H1 (cell line): ENCODE data around the gene CTDNEP1. TPM values are rescaled to one million over a fixed set of nuclear protein-coding genes. Genes with fewer than 3 reads are reported as not detected.

Source experiments
- CTCF ChIA-PET: fragments of 300-600 bp; sonication (Branson Sonifier 250); formaldehyde crosslinking; loops from one replicate; lab custom pipeline; 2021; ENCODE audit not compliant: partially characterized antibody; lab: Charles Lee
- POLR2A ChIA-PET: fragments of 300-600 bp; sonication (Branson Sonifier 250); formaldehyde crosslinking; loops from one replicate; lab custom pipeline; 2021; ENCODE audit warnings: inconsistent platforms; ENCODE audit not compliant: partially characterized antibody; lab: Charles Lee
- DNase-seq, 2 experiments: peaks; one replicate each; pipeline versions ENCODE4 v3.0.0 to v3.0.0-alpha.2; 2010 to 2022; ENCODE audit warnings: low spot score in 2 of 2, low read depth in 1 of 2, mixed read lengths in 1 of 2
- FAIRE-seq: peaks from 2 replicates; lab custom pipeline; 2011; peaks lifted over from hg19 to GRCh38; lab: Jason Lieb, UNC
- H2AFZ ChIP-seq: 2 replicates; pipeline ENCODE4 v1.8.1; 2012; ENCODE audit warnings: low read length, inconsistent platforms
- H2AK5ac ChIP-seq: 2 replicates; pipeline ENCODE4 v1.6.1; 2013; ENCODE audit warnings: low read depth, low read length
- H2BK120ac ChIP-seq: replicated peaks from 2 replicates; pipeline ENCODE3; 2013; ENCODE audit warnings: low read depth, low read length, inconsistent platforms
- H2BK12ac ChIP-seq: 2 replicates; pipeline ENCODE4 v1.6.1; 2013; ENCODE audit warnings: low read depth, low read length
- H2BK15ac ChIP-seq: 2 replicates; pipeline ENCODE4 v1.6.1; 2013; ENCODE audit warnings: low read length
- H2BK20ac ChIP-seq: 2 replicates; pipeline ENCODE4 v1.6.1; 2013; ENCODE audit warnings: low read length
- H2BK5ac ChIP-seq: 2 replicates; pipeline ENCODE4 v1.6.1; 2013; ENCODE audit warnings: low read depth, low read length
- H3K14ac ChIP-seq: 2 replicates; pipeline ENCODE4 v1.6.1; 2013; ENCODE audit warnings: inconsistent platforms; ENCODE audit not compliant: insufficient read length
- H3K18ac ChIP-seq: 2 replicates; pipeline ENCODE4 v1.6.1; 2013; ENCODE audit warnings: low read length; ENCODE audit errors: extremely low read depth
- H3K23ac ChIP-seq: 2 replicates; pipeline ENCODE4 v1.6.1; 2013; ENCODE audit warnings: inconsistent platforms; ENCODE audit not compliant: insufficient read length
- H3K23me2 ChIP-seq: 2 replicates; pipeline ENCODE4 v1.6.1; 2013; ENCODE audit warnings: low read depth, low read length
- H3K27ac ChIP-seq: 2 replicates; pipeline ENCODE4 v1.6.1; 2011; ENCODE audit warnings: low read depth, low read length, inconsistent platforms
- H3K27me3 ChIP-seq, 4 experiments: replicated peaks in 1 of 4; 1 replicate in 1 of 4; 2 replicates in 3 of 4; pipeline versions ENCODE4 v1.6.1 to v1.8.1; 2011 to 2013; ENCODE audit warnings: low read length in 3 of 4, mild to moderate bottlenecking in 3 of 4, inconsistent platforms in 2 of 4, mixed read lengths in 2 of 4, moderate library complexity in 1 of 4; ENCODE audit not compliant: control insufficient read depth in 3 of 4, insufficient read depth in 3 of 4; ENCODE audit errors: extremely low read depth in 1 of 4
- H3K36me3 ChIP-seq, 4 experiments: 2 replicates each; pipeline versions ENCODE4 v1.6.1 to v1.8.1; 2011 to 2013; ENCODE audit warnings: mild to moderate bottlenecking in 4 of 4, low read length in 3 of 4, moderate library complexity in 2 of 4, control low read depth in 1 of 4, inconsistent platforms in 1 of 4; ENCODE audit not compliant: insufficient read depth in 4 of 4, control insufficient read depth in 2 of 4
- H3K4ac ChIP-seq: replicated peaks from 2 replicates; pipeline ENCODE3; 2013; ENCODE audit warnings: low read length, low read depth, mixed read lengths, inconsistent platforms; ENCODE audit not compliant: insufficient read length
- H3K4me1 ChIP-seq, 4 experiments: replicated peaks in 1 of 4; 1 replicate in 1 of 4; 2 replicates in 3 of 4; pipeline versions ENCODE4 v1.6.1 to v1.8.1; 2011 to 2013; ENCODE audit warnings: low read length in 3 of 4, inconsistent platforms in 2 of 4, mixed read lengths in 1 of 4; ENCODE audit not compliant: insufficient read depth in 4 of 4, control insufficient read depth in 3 of 4
- H3K4me2 ChIP-seq, 2 experiments: 2 replicates each; pipeline versions ENCODE4 v1.6.1 to v1.8.1; 2011 to 2013; ENCODE audit warnings: low read depth in 2 of 2, low read length in 2 of 2, control low read depth in 1 of 2, inconsistent platforms in 1 of 2, mild to moderate bottlenecking in 1 of 2; ENCODE audit not compliant: insufficient read depth in 1 of 2
- H3K4me3 ChIP-seq, 4 experiments: fragments of 200-600, 300-600 bp in 1 of 4; sonication (generic), shearing (Covaris generic), sonication (Bioruptor Twin) in 1 of 4; 2 replicates each; pipeline versions ENCODE4 v1.5.1 to v1.8.1; 2011 to 2016; ENCODE audit warnings: low read length in 4 of 4, low read depth in 3 of 4, control low read depth in 2 of 4, inconsistent platforms in 2 of 4, mild to moderate bottlenecking in 2 of 4, mixed read lengths in 1 of 4, moderate library complexity in 1 of 4; ENCODE audit not compliant: insufficient read depth in 2 of 4; ENCODE audit errors: extremely low read depth in 1 of 4
- H3K56ac ChIP-seq: replicated peaks from 2 replicates; pipeline ENCODE3; 2013; ENCODE audit warnings: low read depth, mild to moderate bottlenecking, mixed read lengths, low read length, inconsistent platforms; ENCODE audit not compliant: insufficient read length
- H3K79me1 ChIP-seq: 2 replicates; pipeline ENCODE4 v1.6.1; 2013; ENCODE audit warnings: low read depth, low read length, control low read depth
- H3K79me2 ChIP-seq, 2 experiments: 2 replicates each; pipeline versions ENCODE4 v1.6.1 to v1.8.1; 2012 to 2013; ENCODE audit warnings: low read length in 2 of 2, mild to moderate bottlenecking in 2 of 2, inconsistent platforms in 1 of 2; ENCODE audit not compliant: insufficient read depth in 2 of 2, control insufficient read depth in 1 of 2
- H3K9ac ChIP-seq, 4 experiments: replicated peaks in 1 of 4; 1 replicate in 1 of 4; 2 replicates in 3 of 4; pipeline versions ENCODE4 v1.6.1 to v1.8.1; 2011 to 2013; ENCODE audit warnings: low read depth in 3 of 4, low read length in 3 of 4, control low read depth in 2 of 4, mild to moderate bottlenecking in 2 of 4, moderate library complexity in 2 of 4, inconsistent platforms in 1 of 4; ENCODE audit errors: extremely low read depth in 1 of 4
- H3K9me3 ChIP-seq, 2 experiments: 2 replicates each; pipeline versions ENCODE4 v1.6.1 to v1.8.1; 2012 to 2013; ENCODE audit warnings: mild to moderate bottlenecking in 2 of 2, moderate library complexity in 2 of 2, control low read depth in 1 of 2, inconsistent platforms in 1 of 2, low read depth in 1 of 2, low read length in 1 of 2, mixed read lengths in 1 of 2; ENCODE audit not compliant: insufficient read depth in 2 of 2
- H4K20me1 ChIP-seq, 2 experiments: replicated peaks in 1 of 2; 2 replicates each; pipeline versions ENCODE3 to v1.8.1; 2011 to 2013; ENCODE audit warnings: inconsistent platforms in 2 of 2, low read length in 2 of 2, mild to moderate bottlenecking in 1 of 2; ENCODE audit not compliant: insufficient read depth in 2 of 2, control insufficient read depth in 1 of 2
- H4K5ac ChIP-seq: 2 replicates; pipeline ENCODE4 v1.6.1; 2013; ENCODE audit warnings: low read length, low read depth, mixed read lengths, inconsistent platforms; ENCODE audit not compliant: insufficient read length
- H4K8ac ChIP-seq: 2 replicates; pipeline ENCODE4 v1.8.0; 2013; ENCODE audit warnings: mild to moderate bottlenecking, moderate library complexity, low read length, inconsistent platforms; ENCODE audit not compliant: insufficient read depth; ENCODE audit errors: extremely low read depth
- H4K91ac ChIP-seq: replicated peaks from 2 replicates; pipeline ENCODE3; 2013; ENCODE audit warnings: low read length, mixed read lengths, inconsistent platforms; ENCODE audit not compliant: insufficient read length
- MAFK ChIP-seq: IDR thresholded peaks from 2 replicates; pipeline ENCODE4 v1.6.1; 2012; ENCODE audit warnings: low read depth, mild to moderate bottlenecking, improper control_type of control experiment, low read length
- SAP30 ChIP-seq: fragments of 300-600 bp; sonication (generic); IDR thresholded peaks from 2 replicates; pipeline ENCODE4 v1.7.1; 2012; ENCODE audit warnings: low read length, moderate library complexity, mild to moderate bottlenecking, inconsistent platforms; ENCODE audit not compliant: insufficient read depth, insufficient replicate concordance
- WGBS, 2 experiments: shearing (Covaris generic) in 1 of 2; methylation state at CpG; one replicate each; pipeline versions ENCODE4 v1.1.6 to v1.1.7; 2013 to 2015; ENCODE audit warnings: low lambda C conversion rate in 2 of 2, mixed read lengths in 2 of 2, inconsistent platforms in 1 of 2, low coverage in 1 of 2, missing lambda C conversion rate in 1 of 2; ENCODE audit not compliant: insufficient replicate concordance in 2 of 2, insufficient coverage in 1 of 2, insufficient read length in 1 of 2; ENCODE audit errors: extremely low coverage in 1 of 2, missing lambda C conversion rate in 1 of 2; 5-methylcytosine and 5-hydroxymethylcytosine counted together
- polyA plus RNA-seq, 7 experiments: library from polyadenylated mRNA; depleted of rRNA in 3 of 7; stranded (reverse) in 5 of 7; unstranded in 2 of 7; fragments of >200 nt in 5 of 7; fragments of 200-250 nt in 2 of 7; gene quantifications; 1 replicate in 5 of 7; 2 replicates in 1 of 7; 4 replicates in 1 of 7; pipeline versions ENCODE4 v1.2.1 to v1.2.3, GENCODE V29; 2011 to 2013; ENCODE audit warnings: missing spikeins in 2 of 7, mixed read lengths in 2 of 7
- total RNA-seq: library from RNA; stranded (reverse); fragmentation: NEBNext Ultra II Directional; extraction: Animal tissue kit (Norgen Biotek cat#: 25700); gene quantifications from 2 replicates; pipeline ENCODE4 v1.2.1, GENCODE V29; 2021

The CTDNEP1 gene
- total and polyA plus RNA-seq, 2 of the 8 experiments (the other 6 are each of a cell fraction or from before 2014, with no cell fraction given), result 114 to 123 TPM

DNA sequence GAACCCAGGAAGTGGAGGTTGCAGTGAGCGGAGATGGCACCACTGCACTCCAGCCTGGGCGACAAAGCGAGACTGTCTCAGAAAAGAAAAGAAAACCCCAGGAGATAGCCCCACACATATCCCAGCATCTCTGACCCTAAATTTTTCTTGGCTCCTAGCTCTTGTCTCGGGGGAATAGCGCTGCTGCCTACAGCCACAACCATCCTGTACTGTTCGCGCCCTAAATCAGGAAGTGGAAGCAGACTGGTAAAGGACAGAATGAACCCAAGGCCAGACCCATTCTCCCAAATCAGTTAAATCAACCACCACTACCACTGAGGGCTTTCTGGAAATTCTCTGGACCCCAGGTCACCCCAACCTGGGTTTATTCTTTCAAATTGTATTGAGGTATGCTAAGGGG, 1.7 kb downstream of the CTDNEP1 start:
- Histone ChIP-seq H3K27me3 (no peaks in the 10 kb centered on the region), H2AK5ac (no peak overlapping the region), H3K56ac (no peak overlapping the region), H3K9me3 (no peaks in the 10 kb centered on the region), H3K4me3 (peak overlapping the region in 2 of 4 experiments; percentile 78 to 84; a peak in 5 of 8 replicates), H3K9ac (no peak overlapping the region; a peak in 1 of 7 replicates), H3K4me2 (peak overlapping the region; percentile 82 to 99; a peak in 3 of 4 replicates), H2BK20ac (no peak overlapping the region), H3K18ac (no peak overlapping the region), H3K79me2 (peaks cover 23 to 54% of the 10 kb centered on the region in 2 experiments), H3K4me1 (peaks cover 3 to 12% (median 5%) of the 10 kb centered on the region in 4 experiments), H2BK120ac (no peak overlapping the region), H3K14ac (no peak overlapping the region), H2BK12ac (no peak overlapping the region), H2BK5ac (no peak overlapping the region), H3K36me3 (peaks cover 9 to 25% (median 18%) of the 10 kb centered on the region in 4 experiments; a peak in 7 of 8 replicates), H2BK15ac (no peak overlapping the region), H3K4ac (no peak overlapping the region), H3K27ac (no peak overlapping the region), H4K5ac (no peak overlapping the region), H4K8ac (no peak overlapping the region), H2AFZ (no peak overlapping the region), H4K91ac (no peak overlapping the region), H3K23ac (no peak overlapping the region), H4K20me1 (peaks cover 4 to 11% of the 10 kb centered on the region in 2 experiments), H3K23me2 (peaks cover 7% of the 10 kb centered on the region), H3K79me1 (peaks cover 16% of the 10 kb centered on the region)
- CTCF ChIA-PET, result interaction anchor here (1.2 to 1.4 kb wide), 3 partner anchors 8 to 43 kb away, joined by 3 to 7 read pairs (median 4); partner anchors contain the start of gene SLC2A4
- no peak for FAIRE-seq
- DNase-seq, result no peak
- TF ChIP-seq MAFK (no peak), SAP30 (no peak)
- 96% methylated on average over 7 of the region's 7 CpGs; no CpG with 5 or more reads in 1 of the 2 experiments for WGBS, 2 experiments
- POLR2A ChIA-PET, result interaction anchor here (1.0 to 8.3 kb wide), 7 partner anchors 7 to 65 kb away, joined by 4 to 121 read pairs (median 12); partner anchors contain the start of genes ACADVL, CLDN7, DLG4 and DVL2
